ENCODE results near the gene NEK9.

Gene NEK9

GRCh38 chr14:75125617-75126016 is 1.2 kb downstream of the NEK9 start:
- no peak for TF ChIP-seq FOXP2 (optimal IDR thresholded peaks at IDR 0.05; ENCODE audit: borderline replicate concordance, extremely low read depth, extremely low read length, insufficient read depth)
- TF ChIP-seq POLR2AphosphoS5 (IDR thresholded peaks at IDR 0.05; ENCODE audit: low read depth, low read length) = no peak
- TF ChIP-seq SIN3A (IDR thresholded peaks at IDR 0.05; ENCODE audit: borderline replicate concordance, insufficient read depth, low read length) = no peak
- no peak for TF ChIP-seq REST (IDR thresholded peaks at IDR 0.05; ENCODE audit: insufficient read depth in 1 of 2, low read depth in 2 of 2, low read length in 2 of 2)
- no peak for TF ChIP-seq TAF1 (IDR thresholded peaks at IDR 0.05; ENCODE audit: borderline replicate concordance, insufficient read depth, low read length)

- TF ChIP-seq TAF1 (IDR thresholded peaks at IDR 0.05; ENCODE audit: borderline replicate concordance, insufficient read depth, low read length) (no peak), SIN3A (IDR thresholded peaks at IDR 0.05; ENCODE audit: borderline replicate concordance, insufficient read depth, low read length) (peak; percentile 26; the same call in 1 of the 2 replicates), REST (IDR thresholded peaks at IDR 0.05; ENCODE audit: insufficient read depth in 1 of 2, low read depth in 2 of 2, low read length in 2 of 2) (no peak), POLR2AphosphoS5 (IDR thresholded peaks at IDR 0.05; ENCODE audit: low read depth, low read length) (0 out of 2 replicates have a peak, but pooled peaks have one; percentile 24), FOXP2 (optimal IDR thresholded peaks at IDR 0.05; ENCODE audit: borderline replicate concordance, extremely low read depth, extremely low read length, insufficient read depth) (no peak)
Observed at GRCh38 chr14:75123991-75124390, 2.9 kb downstream of the NEK9 start.

- TF ChIP-seq REST (IDR thresholded peaks at IDR 0.05; ENCODE audit: insufficient read depth in 1 of 2, low read depth in 2 of 2, low read length in 2 of 2) (no peak), FOXP2 (optimal IDR thresholded peaks at IDR 0.05; ENCODE audit: borderline replicate concordance, extremely low read depth, extremely low read length, insufficient read depth) (no peak), TAF1 (IDR thresholded peaks at IDR 0.05; ENCODE audit: borderline replicate concordance, insufficient read depth, low read length) (no peak), POLR2AphosphoS5 (IDR thresholded peaks at IDR 0.05; ENCODE audit: low read depth, low read length) (no peak), SIN3A (IDR thresholded peaks at IDR 0.05; ENCODE audit: borderline replicate concordance, insufficient read depth, low read length) (no peak)
Observed at GRCh38 chr14:75121552-75121951, 5.3 kb downstream of the NEK9 start.

- TF ChIP-seq FOXP2 (optimal IDR thresholded peaks at IDR 0.05; ENCODE audit: borderline replicate concordance, extremely low read depth, extremely low read length, insufficient read depth) (no peak), REST (IDR thresholded peaks at IDR 0.05; ENCODE audit: insufficient read depth in 1 of 2, low read depth in 2 of 2, low read length in 2 of 2) (no peak), SIN3A (IDR thresholded peaks at IDR 0.05; ENCODE audit: borderline replicate concordance, insufficient read depth, low read length) (no peak), TAF1 (IDR thresholded peaks at IDR 0.05; ENCODE audit: borderline replicate concordance, insufficient read depth, low read length) (no peak), POLR2AphosphoS5 (IDR thresholded peaks at IDR 0.05; ENCODE audit: low read depth, low read length) (no peak)
Observed at GRCh38 chr14:75120541-75121291, 6.1 kb downstream of the NEK9 start.
